Left cardiac atrium (tissue), 4 donors: ENCODE data around the gene TREM2. TPM values are rescaled to one million over a fixed set of nuclear protein-coding genes. Genes with fewer than 3 reads are reported as not detected.

Experiments
- ATAC-seq, 2 donors: fragments of 200-7000 bp; cut with Tn5 transposase; one replicate each; pipeline ENCODE4 v1.9.1; 2020; ENCODE audit warnings: mild to moderate bottlenecking in 2 of 2, moderate library complexity in 2 of 2
- DNase-seq: peaks from one replicate; pipeline ENCODE4 v3.0.0-alpha.2; 2020
- intact Hi-C, 2 donors: fragments of 100-400 bp; cut with DNase I; formaldehyde crosslinking; loops; one replicate each; pipeline versions ENCODE4 v1.14.1 to v1.15.1; 2022 to 2023
- total RNA-seq, 2 donors: library from RNA; stranded (reverse); fragmentation: NEBNext Ultra II Directional; extraction: Animal tissue kit (Norgen Biotek cat#: 25700); gene quantifications; one replicate each; pipeline ENCODE4 v1.2.1, GENCODE V29; 2021
- donor health status: DM: no; HTN: yes; CAD: no.
- donor health status: DM: no; HTN: yes; CAD: no; lungs with severe emphysema.
- donor health status: DM: yes; HTN: yes; CAD: no.
- donor health status: Dilated cardiomyopathy.

The TREM2 gene
- total RNA-seq, 2 donors from 2014 or later, result 1.1 to 3.1 TPM

DNA sequence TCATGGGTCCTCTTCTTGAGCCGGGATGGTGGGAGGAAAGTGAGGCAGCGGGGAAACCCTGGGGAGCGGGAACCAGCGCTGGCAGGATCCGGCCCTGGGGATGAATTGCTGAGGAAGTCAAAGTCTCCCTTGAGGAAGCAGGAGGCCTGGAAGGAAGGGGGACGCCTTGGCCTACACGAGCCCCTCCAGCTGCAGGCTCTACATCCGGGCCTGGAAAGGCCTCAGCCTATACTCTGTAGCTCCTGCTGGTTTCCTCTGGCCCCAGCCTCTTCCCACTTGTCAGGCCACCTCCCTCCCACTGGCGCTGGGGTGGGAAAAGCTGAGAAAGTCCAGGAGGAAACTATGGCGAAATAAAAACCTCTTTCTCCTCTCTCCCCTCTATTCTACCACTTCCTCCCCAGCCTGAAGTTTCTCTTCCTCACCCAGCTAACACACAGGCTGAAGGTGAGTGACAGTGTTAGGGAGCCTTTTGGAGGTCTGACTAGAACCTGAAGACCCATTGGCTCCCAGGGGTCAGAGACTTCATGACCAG lies 23.2 kb upstream of the TREM2 start:
- ATAC-seq (peak in 1 of 2 donors; percentile 22), DNase-seq (no peak)
- intact Hi-C loops, result no loop called here

DNA sequence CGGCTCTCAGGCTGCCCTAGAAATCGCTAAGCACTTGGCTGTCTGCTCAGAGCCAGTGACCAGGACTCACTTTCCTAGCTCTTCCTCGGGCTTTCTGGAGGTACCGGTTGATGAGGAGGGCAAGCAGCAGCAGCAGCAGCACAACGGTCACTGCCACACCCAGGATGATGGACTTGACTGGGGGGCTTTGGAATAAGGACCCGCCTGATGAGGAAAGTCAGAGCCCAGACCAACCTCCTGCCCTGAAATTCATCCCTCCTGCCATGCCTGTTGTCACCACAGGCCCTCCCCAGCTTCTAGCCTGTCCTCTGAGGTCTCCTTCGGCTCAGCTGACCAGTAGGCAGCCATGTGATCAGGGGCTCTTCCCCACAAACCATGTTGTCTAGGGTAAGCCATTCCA lies 21.8 kb upstream of the TREM2 start:
- DNase-seq, result no peak
- ATAC-seq, result no peak
- intact Hi-C loops, result no loop called here

DNA sequence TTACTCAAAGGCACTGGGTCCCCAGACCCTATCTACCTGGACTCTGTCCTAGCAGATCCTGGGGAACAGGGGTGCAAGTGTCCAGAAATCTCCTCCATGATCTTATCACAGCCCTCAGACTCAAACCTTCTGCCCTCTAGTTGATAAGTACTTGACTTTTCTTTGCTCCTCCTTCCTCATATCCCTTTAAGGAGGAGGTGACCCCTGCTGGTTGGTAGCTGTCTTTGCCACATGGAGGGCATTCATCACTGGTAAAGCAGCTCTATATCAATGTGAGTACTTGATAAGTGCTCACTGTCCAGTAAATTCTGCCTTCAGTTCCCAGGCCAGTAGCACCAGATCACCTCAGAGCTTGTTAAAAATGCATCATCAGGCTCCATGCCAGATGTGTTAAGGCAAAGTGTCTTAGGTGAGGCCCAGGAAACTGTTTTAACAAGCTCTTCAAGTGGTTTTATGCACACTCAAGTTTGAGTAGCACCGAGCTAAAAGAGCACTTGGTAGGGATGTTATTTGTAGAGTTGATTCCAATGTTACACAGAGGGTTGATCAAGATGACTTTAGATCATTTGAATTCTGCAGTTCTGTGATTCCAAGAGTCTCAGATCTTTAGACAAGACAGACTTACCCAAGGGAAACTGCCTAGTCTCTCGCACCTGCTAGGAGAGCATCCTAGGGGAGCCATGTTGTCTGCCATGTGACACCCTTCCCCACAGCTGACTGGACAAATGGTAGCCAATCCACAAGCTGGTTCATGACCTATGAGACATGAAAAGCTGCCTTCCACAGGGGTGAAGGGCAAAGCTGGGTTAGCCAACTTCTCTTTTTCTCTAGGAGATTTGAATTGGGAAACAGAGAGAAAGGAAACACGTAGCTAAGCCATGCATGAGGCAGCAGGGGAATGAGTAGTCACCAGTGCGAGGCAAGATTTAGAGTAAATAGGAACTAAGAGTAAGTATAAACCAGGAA lies 19.4 kb upstream of the TREM2 start:
- DNase-seq (no peak), ATAC-seq (peak; percentile 53 to 73)
- intact Hi-C loops, result no loop called here

DNA sequence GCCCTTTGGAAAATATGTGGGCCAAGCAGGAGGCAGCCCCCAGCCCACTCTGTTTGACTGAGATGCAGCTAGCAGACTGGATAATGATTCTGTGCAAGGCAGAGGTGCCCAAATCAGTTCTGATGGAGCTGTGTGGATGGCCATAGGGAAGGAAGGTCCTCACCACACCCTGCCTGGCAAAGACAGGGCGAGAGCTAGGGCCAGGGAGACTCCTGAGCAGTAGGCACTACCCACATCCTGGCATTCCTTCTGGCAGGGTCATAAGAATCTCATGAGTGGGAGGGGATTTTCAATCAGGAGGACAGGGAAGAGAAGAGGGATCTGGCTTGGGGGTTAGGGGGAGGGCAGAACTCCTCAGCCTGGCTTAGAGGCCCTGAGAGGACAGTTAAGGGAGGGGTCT lies 18.6 kb upstream of the TREM2 start:
- DNase-seq (no peak), ATAC-seq (no peak)
- intact Hi-C loops, result no loop called here

DNA sequence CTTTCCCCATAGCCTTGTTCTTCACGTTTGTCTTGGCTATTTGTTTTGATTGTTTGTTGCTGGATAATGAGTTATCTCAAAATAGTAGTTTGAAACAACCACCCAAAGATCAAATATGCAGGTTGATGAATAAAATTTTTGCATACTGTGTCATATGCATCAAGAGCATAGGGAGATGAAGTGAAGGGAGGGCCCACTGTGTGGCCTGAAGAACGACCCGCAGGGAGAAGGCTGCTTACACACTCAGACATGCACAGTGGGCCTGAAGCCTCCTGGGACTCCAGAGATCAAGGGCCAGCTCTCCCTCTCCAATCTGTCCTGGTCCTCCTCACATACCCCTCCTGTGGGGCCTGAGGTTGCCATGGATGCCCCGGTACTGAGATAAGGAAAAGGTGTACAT lies 16.2 kb upstream of the TREM2 start:
- no peak for DNase-seq
- intact Hi-C loops, result no loop called here
- no peak for ATAC-seq

DNA sequence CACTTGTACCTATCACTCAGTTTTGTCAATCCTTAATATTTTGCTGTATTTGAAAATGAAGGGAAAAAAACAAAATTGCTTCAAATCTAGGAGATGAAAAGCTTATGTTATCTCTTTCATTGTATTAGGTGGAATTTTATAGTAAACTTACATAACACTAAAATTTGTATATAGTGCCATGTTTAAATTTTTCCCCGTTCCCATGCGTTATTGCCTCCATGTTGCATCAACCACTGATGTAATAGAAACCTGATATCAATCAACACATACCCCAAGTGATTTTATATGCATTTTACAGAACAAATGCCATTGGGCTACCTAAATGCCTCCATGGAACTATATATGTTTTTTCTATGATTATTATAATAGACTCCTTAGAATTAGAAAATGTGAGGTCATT lies 14.8 kb upstream of the TREM2 start:
- intact Hi-C loops, result no loop called here
- DNase-seq, result no peak
- no peak for ATAC-seq

DNA sequence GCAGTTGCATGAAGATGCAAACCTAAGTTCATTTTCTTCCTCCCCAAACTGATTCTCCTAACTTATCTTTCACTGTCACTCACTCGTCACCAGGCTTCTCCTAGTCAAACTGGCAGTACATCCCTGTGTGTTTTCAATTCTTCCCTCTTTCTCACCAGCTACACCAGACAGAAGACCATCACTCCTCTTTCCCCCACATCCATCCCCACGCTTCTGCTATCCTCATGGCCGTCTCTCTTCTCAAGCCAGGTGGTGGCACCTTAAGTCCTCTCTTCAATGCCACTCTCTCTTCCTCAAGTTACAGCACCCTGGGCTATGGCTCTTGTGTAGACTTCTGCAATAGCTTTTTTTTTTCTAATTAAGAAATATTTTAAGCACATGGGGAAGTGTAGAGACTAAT lies 14.4 kb upstream of the TREM2 start:
- intact Hi-C loops, result no loop called here
- DNase-seq (no peak), ATAC-seq (no peak)

DNA sequence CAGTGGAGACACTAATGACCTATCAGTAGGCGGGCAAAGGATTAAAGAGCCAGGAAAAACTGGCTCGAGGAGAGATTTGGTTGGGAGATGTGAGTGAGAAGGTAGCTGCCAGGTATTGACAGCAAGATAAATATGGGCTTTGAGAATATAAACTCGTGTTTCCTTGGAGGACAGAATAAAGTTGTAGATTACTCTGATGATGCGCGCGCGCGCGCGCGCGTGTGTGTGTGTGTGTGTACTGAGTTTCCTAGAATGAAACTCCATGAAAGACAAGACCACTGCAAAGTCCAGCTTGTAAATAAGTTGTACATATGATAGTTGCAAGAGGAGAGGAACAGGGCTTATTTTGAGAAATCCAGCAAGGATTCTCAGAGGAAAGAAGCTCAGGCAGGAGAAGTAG lies 13.3 kb upstream of the TREM2 start:
- intact Hi-C loops, result no loop called here
- ATAC-seq, result no peak
- DNase-seq, result no peak

DNA sequence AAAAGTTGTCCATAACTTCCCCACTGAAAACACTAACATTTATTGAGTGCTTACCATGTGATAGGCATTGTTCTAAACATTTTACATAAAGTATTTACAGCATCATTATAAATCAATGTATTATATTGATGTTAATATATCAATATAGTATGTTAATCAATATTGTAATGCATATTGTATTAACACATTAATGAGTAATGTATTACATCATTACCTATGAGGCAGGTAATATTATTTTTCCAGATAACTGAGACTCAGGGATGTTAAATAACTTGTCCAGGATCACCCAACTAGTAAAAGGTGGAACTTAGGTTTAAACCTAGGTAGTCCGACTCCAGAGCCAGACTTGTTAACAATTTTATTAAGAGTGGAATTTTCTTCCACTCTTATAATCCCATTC lies 12.2 kb upstream of the TREM2 start:
- intact Hi-C loops, result no loop called here
- DNase-seq (no peak), ATAC-seq (no peak)

DNA sequence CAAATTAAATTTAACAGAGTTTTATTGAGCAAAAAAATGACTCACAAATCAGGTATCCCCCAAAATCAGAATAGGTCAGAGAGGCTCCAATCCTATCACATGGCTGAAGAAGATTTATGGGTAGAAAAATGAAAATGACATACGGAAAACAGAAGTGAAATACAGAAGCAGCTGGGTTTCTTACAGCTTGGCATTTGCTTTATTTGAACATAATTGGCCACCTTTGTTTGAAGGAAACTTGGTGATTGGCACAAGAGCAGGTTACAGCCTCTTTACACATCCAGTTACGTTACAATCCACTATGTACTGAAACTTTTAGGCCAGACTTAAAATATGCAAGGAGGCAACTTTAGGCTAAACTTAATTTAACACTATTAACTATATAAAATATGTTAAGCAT lies 11.7 kb upstream of the TREM2 start:
- no peak for DNase-seq
- intact Hi-C loops, result no loop called here
- ATAC-seq, result no peak

DNA sequence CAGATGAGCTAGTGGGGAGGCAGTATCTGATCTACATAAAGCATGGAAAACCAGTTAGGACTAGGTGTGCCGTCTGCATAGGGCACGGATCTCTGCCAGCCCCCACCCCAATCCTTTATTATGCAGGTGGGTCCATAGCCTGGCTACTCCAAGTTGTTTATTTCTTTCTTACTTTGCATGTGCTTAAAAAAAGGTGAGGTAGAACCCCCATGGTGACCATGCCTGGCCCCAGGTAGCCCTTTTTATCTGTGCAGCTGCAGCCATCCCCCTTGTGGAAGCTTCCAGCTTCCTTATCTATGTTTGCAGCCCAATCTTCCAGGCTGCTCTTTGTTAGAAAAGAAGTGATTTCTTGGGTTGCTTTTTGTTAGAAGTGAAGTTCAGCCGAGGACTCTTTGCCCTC lies 9.0 kb upstream of the TREM2 start:
- no peak for ATAC-seq
- intact Hi-C loops, result no loop called here

DNA sequence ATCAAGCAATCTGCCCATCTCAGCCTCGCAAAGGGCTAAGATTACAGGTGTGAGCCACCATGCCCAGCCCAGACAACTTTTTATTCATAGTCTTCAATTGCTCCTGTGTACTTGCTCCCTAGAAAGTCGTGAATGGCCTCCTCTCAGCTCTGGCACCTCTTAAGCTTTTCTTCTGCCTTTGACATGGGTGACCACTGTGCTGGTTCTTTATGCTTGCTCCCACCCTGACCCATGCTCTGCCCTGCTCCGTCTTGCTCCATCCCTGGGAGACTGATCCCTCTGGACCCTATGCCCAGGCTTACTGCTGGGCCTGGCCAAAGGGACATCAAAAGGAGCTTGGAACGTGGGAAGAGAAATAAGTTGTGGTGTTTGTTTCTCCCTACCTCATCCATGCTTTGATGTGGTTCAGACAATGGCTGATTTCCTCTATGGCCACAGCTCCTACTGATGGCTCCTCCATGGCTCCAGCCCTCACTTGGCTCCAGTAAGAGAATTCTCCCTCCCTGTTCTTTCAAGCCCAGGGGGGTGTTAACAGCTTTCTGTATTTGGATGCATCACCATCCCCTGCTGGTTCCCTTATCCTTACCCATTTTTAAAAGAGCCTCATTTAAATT lies 7.7 kb upstream of the TREM2 start:
- ATAC-seq (no peak), DNase-seq (no peak)
- intact Hi-C loops, result no loop called here

More for the DNA sequence above, 9.0 kb upstream of the TREM2 start:
- DNase-seq, result no peak

DNA sequence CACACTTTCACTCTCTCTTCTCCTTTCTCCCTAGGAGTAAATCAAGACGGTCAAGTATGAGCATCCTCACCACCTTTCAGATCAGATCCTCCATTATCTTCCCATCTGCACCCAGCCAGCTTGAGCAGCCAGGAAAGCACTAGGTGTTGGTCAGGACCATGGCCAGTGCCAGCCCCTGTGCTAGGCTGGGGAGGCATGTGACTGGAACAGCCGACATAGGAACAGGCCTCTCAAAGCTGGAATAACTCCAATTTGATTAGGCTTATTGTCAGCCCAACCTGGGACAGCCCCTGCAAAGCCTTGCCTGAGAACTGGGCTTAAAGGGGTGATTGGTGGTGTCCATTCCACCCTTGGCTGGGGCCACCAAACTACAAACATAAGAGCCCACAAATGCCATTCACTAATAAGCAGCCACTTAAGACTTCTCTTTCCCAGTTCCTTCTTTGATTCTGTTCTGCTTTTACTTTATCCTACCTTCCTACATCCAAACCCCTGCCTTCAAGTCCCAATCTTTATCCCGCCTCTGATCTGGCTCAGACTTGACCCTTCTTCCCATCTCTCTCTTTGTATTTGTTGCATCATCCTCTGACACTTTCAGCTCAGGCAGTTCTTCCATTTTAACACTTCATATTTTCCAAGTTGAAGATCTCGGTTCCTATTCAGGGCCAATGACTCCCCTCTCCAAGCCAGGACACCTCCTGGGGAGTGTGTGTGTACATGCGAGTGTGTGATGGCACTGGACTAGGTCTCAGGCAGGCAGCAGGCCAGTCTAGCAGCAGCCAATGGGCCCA lies 4.5 kb upstream of the TREM2 start:
- intact Hi-C loops, result no loop called here
- no peak for ATAC-seq
- no peak for DNase-seq

DNA sequence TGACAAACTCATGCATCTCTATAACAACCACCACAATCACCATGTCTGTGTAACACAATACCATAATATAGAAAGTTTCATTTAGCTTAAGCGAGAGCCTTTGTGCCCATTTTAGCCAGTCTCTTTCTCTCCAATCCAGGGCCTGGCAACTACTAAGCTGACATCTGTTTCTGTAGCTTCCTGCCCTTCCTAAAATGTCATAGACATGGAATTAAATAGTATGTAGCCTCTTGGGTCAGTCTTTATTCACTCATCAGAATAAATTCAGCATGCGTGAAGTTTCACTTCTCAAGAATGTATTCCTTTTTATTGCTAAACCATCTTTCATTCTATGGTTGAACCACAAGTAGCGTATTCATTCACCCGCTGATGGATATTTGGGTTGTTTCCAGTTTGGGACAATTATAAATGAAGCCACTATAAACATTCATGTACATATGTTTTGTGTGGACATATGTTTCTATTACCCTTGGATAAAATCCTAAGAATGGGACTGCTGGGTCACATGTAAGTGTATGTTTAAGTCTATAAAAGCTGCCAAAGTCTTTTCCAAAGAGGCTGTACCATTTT lies 1.7 kb upstream of the TREM2 start:
- intact Hi-C loops, result no loop called here
- ATAC-seq (no peak), DNase-seq (no peak)

DNA sequence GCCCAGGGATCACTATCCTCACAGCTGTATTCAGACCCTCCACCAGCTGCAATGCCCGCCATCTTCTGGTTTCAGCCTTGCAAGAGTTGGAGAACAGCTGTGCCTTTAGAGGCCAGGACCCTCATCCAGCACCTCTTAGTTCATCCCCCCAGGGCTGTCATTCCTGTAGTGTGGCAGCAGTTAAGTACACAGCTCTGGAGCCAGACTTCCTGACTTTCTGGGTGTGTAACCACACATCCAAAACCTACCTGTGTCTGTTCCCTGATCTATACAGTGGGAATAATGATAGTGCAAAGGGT lies 452 bp upstream of the TREM2 start:
- DNase-seq (no peak), ATAC-seq (no peak)
- intact Hi-C loops, result no loop called here

DNA sequence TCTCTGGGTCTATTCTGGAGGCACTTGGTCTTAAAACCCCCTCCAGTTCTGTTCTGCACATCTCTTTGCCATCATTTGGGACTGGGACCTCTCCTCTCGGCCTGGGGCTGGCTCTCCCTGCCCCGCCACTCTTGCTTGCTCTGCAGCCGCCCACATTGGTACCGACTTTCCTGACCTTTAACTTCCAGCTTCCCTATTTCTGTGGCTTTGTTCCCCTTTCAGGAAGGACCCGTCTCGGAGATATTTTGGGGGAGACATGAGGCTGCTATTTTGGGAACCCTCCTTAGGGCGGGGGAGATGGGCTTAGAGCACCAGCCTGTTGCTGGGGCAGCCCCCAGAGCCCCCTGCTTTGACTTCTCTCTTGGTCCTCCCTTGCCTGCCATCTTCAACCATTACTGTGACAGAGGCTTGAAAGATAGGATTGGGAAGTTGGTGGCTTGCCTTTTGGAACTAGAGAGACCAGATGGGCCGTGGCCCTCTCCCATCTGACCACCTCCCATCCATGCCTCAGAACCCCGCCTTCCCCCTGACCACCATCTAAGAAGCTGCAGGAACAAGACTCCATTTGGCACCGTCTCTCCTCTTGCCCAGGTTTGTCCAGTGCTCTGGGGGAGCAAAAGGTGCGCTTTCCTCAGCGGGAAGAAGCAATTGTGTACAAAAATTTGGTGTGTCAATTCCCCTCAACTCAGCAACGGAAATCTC lies 914 bp downstream of the TREM2 start:
- peak in 1 of 2 donors; percentile 41 for ATAC-seq

DNA sequence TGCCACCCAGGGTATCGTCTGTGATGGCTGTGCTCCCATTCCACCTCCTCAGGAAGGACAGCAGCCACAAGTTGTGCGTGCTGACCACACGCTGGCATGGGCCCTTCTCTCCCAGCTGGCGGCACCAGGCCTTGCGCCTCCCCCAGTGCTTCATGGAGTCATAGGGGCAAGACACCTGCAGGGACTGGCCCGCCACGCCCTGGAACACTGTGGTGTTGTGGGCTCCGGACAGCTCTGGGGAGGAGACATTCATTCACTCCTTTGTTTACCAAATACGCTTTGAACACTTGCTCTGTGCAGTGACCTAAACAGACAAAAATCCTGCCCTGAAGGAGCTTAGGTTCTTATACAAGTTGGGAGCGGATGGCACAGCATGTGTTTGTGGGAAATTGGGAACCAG lies 1.5 kb downstream of the TREM2 start:
- intact Hi-C loops, result no loop called here
- no peak for DNase-seq
- no peak for ATAC-seq

More for the DNA sequence above, 914 bp downstream of the TREM2 start:
- intact Hi-C loops, result no loop called here
- no peak for DNase-seq

DNA sequence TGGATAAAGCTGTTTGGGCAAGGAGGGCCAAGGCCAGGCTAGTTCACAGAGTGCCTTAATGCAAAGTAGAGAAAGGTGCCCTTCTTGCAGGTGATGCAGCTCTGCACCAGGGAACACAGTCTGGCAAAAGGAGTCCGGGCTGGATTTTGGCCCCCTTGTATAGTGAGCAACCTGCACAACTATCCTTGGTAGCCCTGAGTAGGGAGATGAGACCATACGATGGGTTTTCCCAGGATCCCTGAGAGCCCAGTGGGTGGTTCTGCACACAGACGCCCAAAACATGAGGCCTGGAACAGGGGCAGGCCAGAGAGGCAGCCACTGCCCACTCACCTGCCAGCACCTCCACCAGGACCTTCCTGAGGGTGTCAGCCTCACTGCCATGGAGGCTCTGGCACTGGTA lies 2.0 kb downstream of the TREM2 start:
- intact Hi-C loops, result no loop called here
- ATAC-seq, result no peak
- DNase-seq, result no peak

DNA sequence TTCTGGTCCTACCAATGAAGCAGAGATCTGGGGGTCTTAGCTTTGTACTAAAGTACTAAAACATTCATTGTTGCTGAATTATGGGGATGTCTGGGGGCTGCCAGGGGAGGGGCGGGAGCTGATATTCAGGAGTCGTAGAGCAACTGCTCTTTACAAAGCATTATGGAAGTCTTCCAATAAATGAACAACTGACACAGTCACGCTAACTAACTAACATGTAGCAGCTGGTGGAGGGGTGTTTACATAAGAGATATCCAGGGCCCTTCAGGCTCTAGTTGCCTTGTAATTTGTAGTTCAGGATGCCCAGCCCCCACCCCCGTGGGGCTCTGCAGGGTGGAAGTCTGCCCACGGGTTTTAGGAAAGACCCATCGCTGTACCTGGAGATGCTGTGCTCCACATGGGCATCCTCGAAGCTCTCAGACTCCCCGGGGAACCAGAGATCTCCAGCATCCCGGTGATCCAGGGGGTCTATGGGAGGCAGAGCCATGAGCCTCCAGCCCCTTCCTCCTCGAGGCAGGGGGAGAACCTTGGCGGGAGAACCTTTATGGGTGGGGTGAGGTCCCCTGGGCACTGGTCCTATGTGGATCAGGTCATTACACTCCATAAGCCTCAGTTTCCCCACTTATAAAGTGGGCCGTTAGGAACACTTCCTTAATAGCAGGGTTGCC lies 3.4 kb downstream of the TREM2 start:
- DNase-seq (no peak), ATAC-seq (no peak)
- intact Hi-C loops, result no loop called here
